B cell (primary cell): ENCODE data around the gene SYT6. TPM values are rescaled to one million over a fixed set of nuclear protein-coding genes. Genes with fewer than 3 reads are reported as not detected.

Experiments used
- ATAC-seq: fragments of 200-7000 bp; cut with Tn5 transposase; one replicate; pipeline ENCODE4 v1.10.0; 2021; ENCODE audit warnings: low read depth, mild to moderate bottlenecking, moderate number of reproducible peaks, moderate library complexity
- CTCF ChIA-PET: fragments of 350-600 bp; sonication (Branson Sonifier 250); formaldehyde crosslinking; loops from one replicate; lab custom pipeline; 2021; ENCODE audit warnings: antibody characterized with exemption, inconsistent platforms; lab: Charles Lee
- POLR2A ChIA-PET: fragments of 350-600 bp; sonication (Branson Sonifier 250); formaldehyde crosslinking; loops from one replicate; lab custom pipeline; 2021; ENCODE audit warnings: antibody characterized with exemption; lab: Charles Lee
- DNase-seq: peaks from one replicate; pipeline ENCODE4 v3.0.0; 2013
- H2AFZ ChIP-seq: 2 replicates; pipeline ENCODE4 v1.6.1; 2012; ENCODE audit warnings: mild to moderate bottlenecking, low read depth, low read length; ENCODE audit not compliant: insufficient read depth, poor library complexity, severe bottlenecking
- H3K27ac ChIP-seq, 2 donors: 1 replicate in 1 of 2; 2 replicates in 1 of 2; pipeline ENCODE4 v1.5.1; 2012 to 2013; ENCODE audit warnings: low read length in 2 of 2, mild to moderate bottlenecking in 2 of 2, moderate library complexity in 1 of 2
- H3K27me3 ChIP-seq, 4 experiments: fragments of 200-600 bp in 1 of 4; sonication (generic) in 1 of 4; replicated peaks in 1 of 4; 1 replicate in 2 of 4; 2 replicates in 2 of 4; pipeline versions ENCODE4 v1.6.1 to v1.7.0; 2013 to 2016; ENCODE audit warnings: low read length in 3 of 4, mild to moderate bottlenecking in 2 of 4, mixed read lengths in 1 of 4, moderate library complexity in 1 of 4; ENCODE audit not compliant: insufficient read depth in 4 of 4, control insufficient read depth in 3 of 4; ENCODE audit errors: control extremely low read depth in 1 of 4
- H3K36me3 ChIP-seq, 2 experiments: replicated peaks in 1 of 2; 1 replicate in 1 of 2; 2 replicates in 1 of 2; pipeline versions ENCODE4 v1.6.1 to v1.7.1; 2013; ENCODE audit warnings: low read length in 1 of 2; ENCODE audit not compliant: insufficient read depth in 2 of 2, control insufficient read depth in 1 of 2; ENCODE audit errors: control extremely low read depth in 1 of 2, extremely low read depth in 1 of 2
- H3K4me1 ChIP-seq, 2 donors: fragments of 200-600 bp in 1 of 2; sonication (generic) in 1 of 2; 1 replicate in 1 of 2; 2 replicates in 1 of 2; pipeline versions ENCODE4 v1.5.1 to v1.6.1; 2013 to 2017; ENCODE audit warnings: low read length in 2 of 2; ENCODE audit not compliant: control insufficient read depth in 2 of 2, insufficient read depth in 2 of 2
- H3K4me2 ChIP-seq: replicated peaks from 2 replicates; pipeline ENCODE3; 2012; ENCODE audit warnings: mild to moderate bottlenecking, low read depth, low read length; ENCODE audit not compliant: poor library complexity, severe bottlenecking
- H3K4me3 ChIP-seq, 5 experiments: fragments of 200-600 bp in 1 of 5; sonication (generic) in 1 of 5; 1 replicate in 3 of 5; 2 replicates in 2 of 5; pipeline versions ENCODE4 v1.5.1 to v1.7.0; 2011 to 2016; ENCODE audit warnings: low read length in 4 of 5, mild to moderate bottlenecking in 4 of 5, low read depth in 2 of 5, control low read depth in 1 of 5, moderate library complexity in 1 of 5; ENCODE audit not compliant: insufficient read depth in 1 of 5; ENCODE audit errors: control extremely low read depth in 1 of 5, extremely low read depth in 1 of 5
- H3K79me2 ChIP-seq: fragments of 200-600 bp; sonication (generic); one replicate; pipeline ENCODE4 v1.6.0; 2016; ENCODE audit warnings: low read length; ENCODE audit not compliant: control insufficient read depth, insufficient read depth
- H3K9ac ChIP-seq: fragments of 200-600 bp; sonication (generic); 2 replicates; pipeline ENCODE4 v1.6.1; 2017; ENCODE audit warnings: mild to moderate bottlenecking, low read length, moderate library complexity
- H3K9me3 ChIP-seq, 3 donors: one replicate each; pipeline versions ENCODE4 v1.6.1 to v1.7.1; 2013; ENCODE audit warnings: low read length in 2 of 3; ENCODE audit not compliant: control insufficient read depth in 2 of 3, insufficient read depth in 1 of 3; ENCODE audit errors: control extremely low read depth in 1 of 3
- H4K20me1 ChIP-seq: 2 replicates; pipeline ENCODE4 v1.6.0; 2012; ENCODE audit warnings: mild to moderate bottlenecking, low read length; ENCODE audit not compliant: insufficient read depth, control insufficient read depth, poor library complexity, severe bottlenecking
- H3K27ac Mint-ChIP-seq: one replicate; pipeline ENCODE4 v1.8.0; 2021; ENCODE audit warnings: mixed read lengths
- H3K27me3 Mint-ChIP-seq: one replicate; pipeline ENCODE4 v1.8.0; 2021; ENCODE audit warnings: mixed read lengths
- H3K4me1 Mint-ChIP-seq: one replicate; pipeline ENCODE4 v1.8.0; 2021; ENCODE audit warnings: mixed read lengths
- H3K4me3 Mint-ChIP-seq: one replicate; pipeline ENCODE4 v1.8.0; 2021; ENCODE audit warnings: mixed read lengths
- H3K9me3 Mint-ChIP-seq: one replicate; pipeline ENCODE4 v1.8.0; 2022; ENCODE audit warnings: mixed read lengths; ENCODE audit not compliant: insufficient read depth
- EZH2 ChIP-seq: IDR thresholded peaks from 2 replicates; pipeline ENCODE4 v1.6.1; 2012; ENCODE audit warnings: borderline replicate concordance, low read depth, mild to moderate bottlenecking, moderate library complexity, low read length; ENCODE audit not compliant: insufficient read depth, poor library complexity, severe bottlenecking
- WGBS: methylation state at CpG from one replicate; pipeline ENCODE4 v1.1.5; 2013; ENCODE audit warnings: missing lambda C conversion rate; ENCODE audit not compliant: insufficient coverage; 5-methylcytosine and 5-hydroxymethylcytosine counted together
- intact Hi-C: fragments of 100-400 bp; cut with micrococcal nuclease; formaldehyde crosslinking; loops from one replicate; pipeline ENCODE4 v1.10.0; 2022
- polyA plus RNA-seq: library from polyadenylated mRNA; depleted of rRNA; stranded (reverse); fragments of >200 nt; gene quantifications from 2 replicates; pipeline ENCODE4 v1.2.3, GENCODE V29; 2012
- total RNA-seq, 2 donors: library from RNA; stranded (reverse); fragments of 120-200 nt in 1 of 2; gene quantifications; 1 replicate in 1 of 2; 2 replicates in 1 of 2; pipeline versions ENCODE4 v1.2.3 to v1.2.4, GENCODE V29; 2013 to 2022
- TF ChIP-seq, protein P1 (sequence below): fragments of 200-600 bp; IDR thresholded peaks from one replicate; pipeline ENCODE4 v1.8.0; 2022; ENCODE audit warnings: antibody characterized with exemption, mild to moderate bottlenecking

The SYT6 gene
- total and polyA plus RNA-seq, 2 donors (not counting 1 experiment from before 2014, with no cell fraction given): not detected

DNA sequence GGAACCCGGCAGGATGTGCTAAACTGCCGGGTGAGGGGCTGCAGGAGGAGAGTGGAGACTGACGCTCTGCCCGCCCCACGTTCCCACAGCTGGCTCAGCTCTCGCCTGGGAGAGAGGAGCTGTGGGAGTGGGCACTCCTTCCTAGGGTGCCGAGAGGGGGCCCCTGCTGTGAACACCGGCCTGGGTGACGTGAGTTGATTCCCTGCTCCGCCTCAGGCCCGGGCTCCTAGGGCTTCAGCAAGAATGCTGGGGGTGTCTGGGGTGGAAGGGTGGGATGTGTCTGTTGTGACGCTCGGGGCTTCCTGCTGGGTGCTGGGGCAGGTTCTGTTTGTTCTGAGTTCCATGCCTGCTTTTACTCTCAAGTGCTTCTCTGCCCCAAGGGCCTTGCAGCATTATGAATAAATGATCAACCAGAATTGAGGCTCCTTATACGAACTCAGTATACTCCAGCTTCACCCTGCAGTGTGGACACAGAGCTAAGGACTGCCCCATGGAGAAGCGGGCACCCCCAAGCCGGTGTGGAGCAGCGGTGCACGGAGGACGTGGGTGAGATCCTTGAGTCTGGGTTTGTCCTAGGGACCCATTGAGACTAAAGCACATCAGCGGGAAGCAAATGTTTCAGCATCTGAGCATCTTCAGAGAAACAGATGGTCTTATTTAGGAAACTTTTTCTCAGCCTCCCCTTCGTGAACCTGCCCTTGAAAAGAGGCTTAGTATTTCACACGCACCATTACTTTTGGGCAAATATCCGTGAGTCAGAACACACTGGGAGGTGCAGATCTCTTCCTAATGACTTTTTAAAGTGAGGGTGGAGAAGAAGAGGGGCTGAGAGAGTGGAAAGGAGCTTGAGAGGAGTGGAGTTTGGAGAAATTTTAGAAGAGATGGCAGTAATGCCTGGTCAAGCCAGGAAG lies 41.7 kb downstream of the SYT6 start:
- no peak overlapping the region for H3K4me3 Mint-ChIP-seq
- no peak overlapping the region for H3K27ac Mint-ChIP-seq
- H3K9me3 Mint-ChIP-seq: no peaks in the 10 kb centered on the region
- TF ChIP-seq, protein P1, sequence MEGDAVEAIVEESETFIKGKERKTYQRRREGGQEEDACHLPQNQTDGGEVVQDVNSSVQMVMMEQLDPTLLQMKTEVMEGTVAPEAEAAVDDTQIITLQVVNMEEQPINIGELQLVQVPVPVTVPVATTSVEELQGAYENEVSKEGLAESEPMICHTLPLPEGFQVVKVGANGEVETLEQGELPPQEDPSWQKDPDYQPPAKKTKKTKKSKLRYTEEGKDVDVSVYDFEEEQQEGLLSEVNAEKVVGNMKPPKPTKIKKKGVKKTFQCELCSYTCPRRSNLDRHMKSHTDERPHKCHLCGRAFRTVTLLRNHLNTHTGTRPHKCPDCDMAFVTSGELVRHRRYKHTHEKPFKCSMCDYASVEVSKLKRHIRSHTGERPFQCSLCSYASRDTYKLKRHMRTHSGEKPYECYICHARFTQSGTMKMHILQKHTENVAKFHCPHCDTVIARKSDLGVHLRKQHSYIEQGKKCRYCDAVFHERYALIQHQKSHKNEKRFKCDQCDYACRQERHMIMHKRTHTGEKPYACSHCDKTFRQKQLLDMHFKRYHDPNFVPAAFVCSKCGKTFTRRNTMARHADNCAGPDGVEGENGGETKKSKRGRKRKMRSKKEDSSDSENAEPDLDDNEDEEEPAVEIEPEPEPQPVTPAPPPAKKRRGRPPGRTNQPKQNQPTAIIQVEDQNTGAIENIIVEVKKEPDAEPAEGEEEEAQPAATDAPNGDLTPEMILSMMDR: no peak
- TF ChIP-seq EZH2: no peak
- DNase-seq: no peak
- intact Hi-C loops: loop anchor here (1.0 kb wide), 1 partner anchor 9 kb away; no protein-coding TSS in a partner anchor
- Histone ChIP-seq H2AFZ (no peak overlapping the region), H4K20me1 (no peaks in the 10 kb centered on the region), H3K27ac (no peak overlapping the region), H3K79me2 (no peaks in the 10 kb centered on the region), H3K9me3 (no peaks in the 10 kb centered on the region), H3K27me3 (no peaks in the 10 kb centered on the region), H3K4me2 (no peak overlapping the region), H3K4me3 (no peak overlapping the region), H3K4me1 (no peaks in the 10 kb centered on the region), H3K36me3 (no peaks in the 10 kb centered on the region), H3K9ac (no peak overlapping the region)
- ATAC-seq: no peak
- ChIA-PET CTCF (no interaction called here), POLR2A (no interaction called here)
- peaks cover 13% of the 10 kb centered on the region for H3K27me3 Mint-ChIP-seq
- 93% methylated on average over 19 of the region's 23 CpGs for WGBS
- H3K4me1 Mint-ChIP-seq: no peaks in the 10 kb centered on the region

DNA sequence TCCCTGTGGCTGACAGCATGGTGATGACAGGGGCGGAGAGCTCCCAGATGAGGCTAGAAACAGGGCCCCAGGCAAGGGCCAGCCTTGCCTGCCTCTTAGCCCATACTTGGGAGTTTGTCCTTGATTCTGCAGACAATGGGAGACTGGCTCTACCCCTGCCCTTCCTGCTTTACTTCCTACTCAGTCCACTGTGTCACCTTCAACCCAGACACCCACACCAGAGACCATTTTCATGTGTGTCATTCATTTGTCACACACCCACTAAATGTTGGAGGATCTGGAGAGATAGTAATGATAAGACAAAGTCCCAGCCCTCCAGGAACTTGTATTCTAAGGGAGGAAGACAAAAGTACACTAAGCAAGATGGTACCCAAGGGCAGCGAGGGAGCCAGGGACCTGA lies 43.7 kb downstream of the SYT6 start:
- ChIA-PET POLR2A (no interaction called here), CTCF (interaction anchor here (1.6 kb wide), 1 partner anchor 15 kb away, joined by 3 read pairs; no protein-coding TSS in a partner anchor)
- H3K9me3 Mint-ChIP-seq: no peaks in the 10 kb centered on the region
- H2AFZ ChIP-seq: no peak overlapping the region
- H3K27ac ChIP-seq: no peak overlapping the region
- TF ChIP-seq, protein P1: no peak
- no peak for TF ChIP-seq EZH2
- no peak overlapping the region for H3K27ac Mint-ChIP-seq
- no peak overlapping the region for H3K4me3 Mint-ChIP-seq
- H3K9ac ChIP-seq: no peak overlapping the region
- ATAC-seq (no peak), DNase-seq (no peak)
- H3K27me3 Mint-ChIP-seq: peaks cover 13% of the 10 kb centered on the region
- H3K4me2 ChIP-seq: no peak overlapping the region
- H3K4me3 ChIP-seq: no peak overlapping the region
- no peaks in the 10 kb centered on the region for H3K4me1 Mint-ChIP-seq
- H3K4me1 ChIP-seq: no peaks in the 10 kb centered on the region
- H3K79me2 ChIP-seq: no peaks in the 10 kb centered on the region
- no peaks in the 10 kb centered on the region for H4K20me1 ChIP-seq
- no peaks in the 10 kb centered on the region for H3K9me3 ChIP-seq
- intact Hi-C loops: no loop called here
- peaks cover 0 to 2% (median 0%) of the 10 kb centered on the region in 4 experiments for H3K27me3 ChIP-seq
- H3K36me3 ChIP-seq: no peaks in the 10 kb centered on the region
- WGBS: 96% methylated on average over 2 of the region's 2 CpGs
